Astrocyte of the hippocampus (primary cell): ENCODE results near the gene KRT5.

Source experiments
- DNase-seq: peaks from one replicate; pipeline ENCODE4 v3.0.0; 2011; ENCODE audit warnings: low read depth, low spot score

KRT5 gene

DNA sequence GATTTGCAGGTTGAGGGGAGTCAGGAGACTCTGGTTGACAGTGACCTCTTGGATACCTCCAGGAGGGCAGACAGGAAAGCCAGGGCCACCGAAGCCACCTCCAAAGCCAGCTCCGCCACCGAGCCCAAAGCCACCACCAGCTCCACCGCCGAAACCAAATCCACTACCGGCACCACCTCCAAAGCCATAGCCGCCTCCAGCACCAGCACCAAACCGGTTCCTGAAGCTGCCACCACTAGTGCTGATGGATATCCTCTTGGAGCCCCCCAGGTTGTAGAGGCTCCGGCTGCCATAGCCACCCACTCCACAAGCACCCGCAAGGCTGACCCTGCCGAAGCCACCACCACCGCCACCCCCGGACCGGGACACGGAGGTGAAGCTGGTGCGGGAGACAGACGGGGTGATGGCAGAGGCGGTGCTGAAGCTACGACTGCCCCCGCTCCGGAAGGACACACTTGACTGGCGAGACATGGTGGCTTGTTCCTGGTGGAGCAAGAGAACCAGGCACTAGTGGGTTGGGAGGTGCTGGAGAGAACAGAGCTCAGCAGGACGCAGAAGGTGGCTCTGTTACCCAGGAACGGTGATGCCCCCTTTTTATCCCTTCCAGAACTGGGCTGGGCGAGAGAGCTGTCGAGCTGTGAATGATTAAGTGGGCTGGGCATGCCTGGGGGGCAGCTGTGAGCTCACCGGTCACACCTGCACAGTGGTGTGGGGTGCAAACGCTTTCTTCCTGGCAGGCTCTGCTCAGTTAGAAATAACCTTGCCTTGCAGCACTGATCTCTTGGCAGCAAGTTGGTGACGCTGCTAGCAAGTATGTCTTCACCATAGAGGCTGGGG, at the start of gene KRT5:
Gene KRT5, minus strand, starts transcription at position 569 of the 837 bp plus-strand sequence. Its CDS starts 98 bp downstream, at position 471.
- DNase-seq: no peak

DNA sequence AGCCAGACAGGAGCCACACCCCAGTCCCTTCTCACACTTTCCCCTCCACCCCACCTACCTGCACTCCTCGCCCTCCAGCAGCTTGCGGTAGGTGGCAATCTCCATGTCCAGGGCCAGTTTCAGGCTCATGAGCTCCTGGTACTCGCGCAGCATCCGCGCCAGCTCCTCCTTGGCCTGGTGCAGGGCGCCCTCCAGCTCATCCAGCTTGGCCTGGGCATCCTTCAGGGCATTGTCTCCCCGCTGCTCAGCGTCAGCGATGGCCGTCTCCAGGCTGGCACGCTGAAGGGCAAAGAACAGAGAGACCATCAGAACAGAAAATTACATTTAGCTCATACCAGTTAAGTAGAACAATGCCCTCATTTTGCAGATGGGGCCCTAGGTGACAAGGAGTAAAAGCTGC, 47.9 kb upstream of the KRT5 start:
- DNase-seq: no peak

DNA sequence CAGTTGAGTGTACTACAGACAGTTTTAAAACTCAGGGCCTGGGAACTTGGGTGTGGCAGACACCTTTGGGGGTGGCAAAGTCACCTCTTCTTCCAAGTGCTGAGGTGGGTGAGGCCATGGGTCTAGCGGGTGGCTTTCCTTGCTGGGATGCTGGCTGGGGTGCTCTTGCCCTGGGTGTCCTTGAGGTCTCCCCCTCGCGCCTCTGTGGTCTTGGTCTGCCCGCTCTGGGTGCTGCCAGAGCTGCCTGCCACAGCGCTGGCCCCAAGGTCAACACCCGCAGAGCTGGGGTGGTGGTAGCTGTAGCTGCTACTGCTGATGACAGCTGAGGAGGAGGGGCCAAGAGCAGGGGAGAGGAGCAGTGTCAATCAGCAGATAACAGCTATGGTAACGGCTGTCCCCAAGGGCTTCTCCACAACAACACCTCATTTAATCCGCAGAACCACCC, 46.7 kb upstream of the KRT5 start:
- DNase-seq: no peak

DNA sequence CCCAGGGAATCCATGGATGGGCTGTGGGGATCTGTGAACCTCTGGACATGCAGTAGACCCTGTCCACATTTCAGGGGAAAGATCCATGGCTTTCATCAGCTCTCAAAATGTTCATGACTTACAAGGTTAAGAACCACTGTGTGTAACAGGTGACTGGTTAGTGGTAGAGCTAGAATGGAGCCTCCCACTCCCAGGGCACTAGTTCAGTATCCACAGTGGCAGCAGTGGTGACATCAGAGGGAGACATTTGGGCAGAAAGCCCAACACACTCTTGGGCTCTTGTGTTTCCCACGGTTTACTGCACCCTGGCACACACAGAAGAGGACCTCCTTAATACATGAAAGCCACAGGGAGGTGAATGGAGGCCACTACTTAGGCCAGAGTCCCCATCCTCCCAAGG, 44.4 kb upstream of the KRT5 start:
- DNase-seq: no peak

DNA sequence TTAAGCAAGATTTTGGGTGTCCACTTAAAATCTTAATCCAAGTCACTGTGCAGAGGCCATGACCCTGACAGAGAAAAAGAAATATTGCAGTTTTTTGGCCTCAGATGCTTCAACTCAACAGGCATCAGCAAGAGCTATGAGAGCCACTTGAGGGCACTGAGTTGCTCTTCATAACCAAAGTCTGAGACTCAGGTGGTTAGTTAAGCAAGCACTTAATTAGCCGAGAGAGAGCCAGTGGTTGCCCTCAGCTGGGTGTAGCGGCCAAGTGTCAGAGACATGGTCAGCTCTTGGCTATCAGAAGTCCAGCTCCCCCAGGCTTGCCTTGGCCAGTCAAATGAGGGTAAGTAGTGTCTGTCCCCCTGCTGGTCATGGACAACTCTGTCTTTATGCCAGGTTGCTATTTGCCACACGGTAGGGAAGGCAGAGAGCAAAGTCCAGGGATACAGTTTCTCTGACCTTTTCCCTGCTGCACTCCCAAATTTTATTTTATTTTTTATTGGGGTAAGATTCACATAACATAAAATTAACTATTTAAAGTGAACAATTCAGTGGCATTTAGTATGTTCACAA, 41.8 kb upstream of the KRT5 start:
- DNase-seq: peak; percentile 3

DNA sequence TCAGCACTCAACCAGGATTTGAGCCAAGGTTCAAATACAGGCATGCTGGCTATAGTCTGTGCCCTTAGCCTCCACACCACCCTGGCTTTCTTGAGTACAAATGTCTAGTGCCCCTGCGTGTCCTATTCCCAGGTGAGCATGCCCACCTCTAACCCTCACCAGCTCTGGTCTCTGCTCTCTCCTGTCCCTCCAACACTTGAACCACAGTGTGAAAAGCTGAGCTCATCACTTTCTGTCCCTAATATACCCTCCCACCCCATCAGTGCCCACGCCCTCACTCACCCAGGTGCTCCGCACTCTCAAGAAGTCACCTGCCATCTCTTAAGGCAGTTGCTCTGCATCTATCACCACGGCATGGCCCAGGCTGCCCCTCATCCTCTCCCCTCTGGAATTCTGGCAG, 39.8 kb upstream of the KRT5 start:
- DNase-seq: no peak

DNA sequence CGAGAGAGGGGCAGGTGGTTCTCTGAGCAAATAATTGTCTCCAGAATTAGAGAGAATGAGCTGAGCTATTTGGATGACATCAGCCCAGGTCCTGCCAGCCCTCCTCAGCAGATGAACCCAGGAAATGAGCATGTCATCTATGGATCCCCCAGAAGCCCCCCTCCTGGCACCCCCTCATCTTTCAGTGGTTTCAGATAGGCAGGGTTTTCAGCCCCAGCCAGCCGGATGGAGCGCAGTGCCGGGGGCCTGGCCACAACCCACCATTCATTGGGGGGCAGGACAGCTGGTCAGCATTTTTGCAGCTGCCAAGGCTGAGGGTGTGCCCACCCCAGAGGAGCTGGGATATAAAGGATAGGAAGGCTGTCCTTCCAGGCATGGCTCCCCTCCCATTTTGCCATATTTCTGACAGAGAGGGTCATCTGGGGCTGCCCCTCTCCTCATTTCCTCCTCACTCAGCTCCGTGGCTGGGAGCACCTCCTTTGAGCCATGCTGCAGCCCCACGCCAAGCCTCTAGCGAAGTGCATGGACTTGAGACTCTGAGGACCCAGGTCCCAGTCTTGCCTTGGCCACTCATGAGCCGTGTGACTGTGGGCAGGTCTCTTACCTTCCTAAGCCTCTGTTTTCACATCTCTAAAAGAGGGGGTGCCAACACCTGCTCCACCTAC, 38.7 kb upstream of the KRT5 start:
- no peak for DNase-seq

DNA sequence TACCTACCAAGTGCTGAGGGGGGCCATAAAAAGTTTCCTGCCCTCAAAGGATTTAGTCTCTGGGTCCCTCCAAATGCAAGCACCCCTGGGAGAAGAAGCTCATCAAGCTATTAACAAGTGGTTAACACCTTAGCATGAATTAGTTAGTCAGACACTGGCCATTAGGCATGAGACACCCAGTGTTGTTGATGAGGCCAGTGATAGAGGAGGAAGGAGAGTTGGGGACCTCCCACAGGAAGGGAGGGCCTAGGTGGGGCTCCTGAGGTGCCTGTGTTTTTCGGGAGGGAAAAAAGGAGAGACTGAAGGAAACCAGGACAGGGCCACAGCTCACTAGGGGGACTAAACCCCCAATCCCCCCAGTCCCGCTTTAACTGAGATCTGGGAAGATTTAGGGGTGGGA, 37.3 kb upstream of the KRT5 start:
- DNase-seq: no peak

DNA sequence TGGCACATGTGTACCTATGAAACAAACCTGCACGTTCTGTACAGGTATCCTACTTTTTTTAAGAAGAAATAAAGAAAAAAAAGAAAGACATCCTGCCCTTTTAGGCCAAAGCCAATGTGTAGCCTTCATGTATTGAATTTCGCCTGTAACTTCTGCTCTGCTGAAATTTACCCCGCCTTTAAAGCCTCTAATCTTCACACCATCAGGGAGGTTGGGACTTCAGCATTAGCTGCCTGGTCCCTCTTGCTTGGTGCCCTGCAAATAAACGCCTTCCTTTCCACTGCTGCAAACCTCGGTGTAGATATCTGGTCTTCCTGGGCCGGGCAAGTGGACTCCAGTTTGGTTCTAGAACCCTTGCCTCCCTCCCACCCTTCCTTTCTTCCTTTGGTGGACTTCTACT, 35.4 kb upstream of the KRT5 start:
- no peak for DNase-seq

DNA sequence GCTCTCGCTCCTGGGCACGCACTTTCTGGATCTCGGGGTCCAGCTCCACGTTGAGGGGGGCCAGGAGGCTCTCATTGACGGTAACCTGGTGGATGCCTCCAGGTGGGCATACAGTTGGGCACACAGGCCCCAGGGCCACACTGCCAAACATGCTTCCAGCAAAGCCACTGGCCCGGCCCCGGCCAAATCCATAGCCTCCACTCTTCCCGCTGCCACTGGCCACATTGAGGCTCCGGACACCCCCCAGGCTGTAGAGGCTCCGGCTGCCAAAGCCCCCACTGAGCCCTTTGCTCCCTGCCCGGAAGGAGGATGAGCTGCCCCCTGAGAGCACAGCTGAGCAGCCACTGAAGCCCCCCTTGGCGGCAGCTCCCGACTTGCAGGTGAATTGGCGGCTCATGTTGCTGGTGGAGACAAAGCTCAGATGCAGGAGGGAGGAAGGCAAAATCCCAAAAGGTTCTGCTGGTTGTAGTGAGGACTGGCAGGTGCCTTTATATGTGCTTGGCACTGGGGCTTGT, 32.5 kb upstream of the KRT5 start, which contains the start of gene KRT71:
Gene KRT71, minus strand, starts transcription at position 465 of the 515 bp plus-strand sequence. Its CDS starts 68 bp downstream, at position 397.
- DNase-seq: no peak

DNA sequence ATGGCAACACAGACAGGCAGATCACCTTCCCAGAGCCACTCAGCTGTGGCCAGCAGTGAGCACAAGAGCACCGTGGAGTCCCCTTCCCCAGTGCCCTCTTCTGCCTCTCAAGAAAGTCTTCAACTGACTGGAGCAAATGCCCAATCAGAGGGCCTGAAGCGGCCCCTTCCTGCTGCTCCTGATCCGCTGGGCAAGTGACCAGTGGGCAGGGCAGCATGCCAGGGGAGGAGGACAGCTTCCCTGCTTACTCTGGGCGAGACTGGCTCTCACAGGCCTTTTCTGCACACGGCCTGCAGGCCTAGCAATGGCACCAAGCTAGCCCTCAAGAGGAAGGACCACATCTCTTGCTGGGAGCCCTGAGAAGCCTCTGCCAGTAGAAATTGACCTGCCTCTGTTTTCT, 31.9 kb upstream of the KRT5 start:
- no peak for DNase-seq

DNA sequence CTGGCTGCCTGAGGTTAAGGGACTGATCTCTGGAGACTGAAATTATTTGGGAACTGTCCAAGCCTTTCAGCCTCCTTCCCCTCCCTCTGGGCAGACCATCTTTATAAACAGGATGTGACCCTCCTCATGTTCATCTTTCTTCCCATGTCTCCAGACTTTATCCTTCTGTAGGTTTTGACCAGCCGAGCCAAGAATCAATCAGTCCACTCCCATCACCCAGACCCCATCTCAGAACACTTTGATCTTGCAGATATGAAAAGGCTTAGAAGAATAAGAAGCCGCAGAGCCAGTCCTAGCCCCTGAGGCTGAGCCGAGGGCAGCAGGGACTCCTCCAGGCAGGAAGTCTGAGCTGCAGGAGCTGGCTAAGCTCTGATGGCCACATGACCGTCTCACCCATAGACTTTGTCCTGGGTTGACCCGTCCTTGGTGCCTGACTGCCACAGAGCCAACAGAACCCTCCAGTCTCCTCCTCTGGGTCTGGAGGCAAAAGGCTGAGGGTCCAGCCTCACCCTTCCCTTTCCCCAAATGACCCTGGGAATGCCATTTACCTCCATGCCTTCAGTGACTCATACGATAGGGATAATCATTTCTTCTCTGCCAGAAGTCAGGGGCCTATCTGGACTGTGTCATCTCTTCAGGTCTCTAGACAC, 31.1 kb upstream of the KRT5 start:
- DNase-seq: no peak

DNA sequence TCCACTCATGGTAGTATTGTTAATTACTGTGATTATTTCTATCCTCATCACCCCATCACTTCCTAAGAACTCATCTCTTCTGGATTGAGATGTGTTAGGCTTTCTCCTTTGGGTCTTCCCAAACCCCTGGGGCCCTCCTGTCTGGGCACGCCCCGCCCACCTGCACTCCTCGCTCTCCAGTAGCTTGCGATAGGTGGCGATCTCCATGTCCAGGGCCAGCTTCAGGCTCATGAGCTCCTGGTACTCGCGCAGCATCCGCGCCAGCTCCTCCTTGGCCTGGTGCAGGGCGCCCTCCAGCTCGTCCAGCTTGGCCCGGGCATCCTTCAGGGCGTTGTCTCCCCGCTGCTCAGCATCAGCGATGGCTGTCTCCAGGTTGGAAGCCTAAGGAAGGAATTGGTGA, 25.9 kb upstream of the KRT5 start:
- DNase-seq: no peak

DNA sequence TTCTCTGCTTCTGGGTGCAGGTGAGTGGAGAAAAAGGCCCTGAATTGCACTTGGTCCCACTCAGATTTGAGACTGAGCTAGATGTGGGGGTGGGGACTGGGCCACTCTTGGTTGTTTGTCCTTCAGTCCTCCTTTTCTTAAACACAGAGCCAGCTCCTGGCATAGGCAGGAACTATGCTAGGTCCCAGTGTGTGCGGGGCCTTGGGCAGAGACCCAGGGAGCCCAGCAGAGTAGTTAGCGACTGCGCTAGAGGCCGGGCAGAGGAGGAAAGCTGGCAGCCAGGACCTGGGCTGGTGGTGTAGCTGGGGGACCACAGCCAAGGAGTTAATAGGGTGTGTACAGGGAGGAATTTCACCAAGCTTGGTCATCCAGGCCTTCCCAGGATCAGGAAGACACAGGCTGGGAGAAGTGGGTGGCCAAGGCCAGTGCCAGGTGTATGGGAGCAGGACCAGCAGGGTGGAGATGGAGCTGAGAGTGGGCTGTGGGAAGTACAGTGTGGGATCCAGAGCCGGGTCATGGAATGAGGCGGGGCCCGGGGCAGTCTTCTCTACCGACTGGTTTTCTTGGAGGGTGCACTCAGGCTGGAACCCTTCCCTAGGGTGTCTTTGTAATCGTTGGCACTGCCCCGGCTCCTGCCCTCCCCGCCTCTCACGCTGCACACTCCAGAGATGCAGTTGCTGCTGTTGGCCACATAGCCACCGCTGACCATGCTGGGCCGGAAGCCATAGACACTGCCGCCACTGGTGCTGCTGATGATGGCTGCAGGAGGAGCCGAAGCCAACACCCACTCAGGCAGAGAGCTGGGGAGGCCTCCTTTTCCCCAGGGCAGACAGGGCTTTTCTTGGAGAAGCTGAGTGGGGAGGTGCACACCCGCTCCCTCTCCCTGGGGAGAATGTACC, 24.0 kb upstream of the KRT5 start:
- no peak for DNase-seq

DNA sequence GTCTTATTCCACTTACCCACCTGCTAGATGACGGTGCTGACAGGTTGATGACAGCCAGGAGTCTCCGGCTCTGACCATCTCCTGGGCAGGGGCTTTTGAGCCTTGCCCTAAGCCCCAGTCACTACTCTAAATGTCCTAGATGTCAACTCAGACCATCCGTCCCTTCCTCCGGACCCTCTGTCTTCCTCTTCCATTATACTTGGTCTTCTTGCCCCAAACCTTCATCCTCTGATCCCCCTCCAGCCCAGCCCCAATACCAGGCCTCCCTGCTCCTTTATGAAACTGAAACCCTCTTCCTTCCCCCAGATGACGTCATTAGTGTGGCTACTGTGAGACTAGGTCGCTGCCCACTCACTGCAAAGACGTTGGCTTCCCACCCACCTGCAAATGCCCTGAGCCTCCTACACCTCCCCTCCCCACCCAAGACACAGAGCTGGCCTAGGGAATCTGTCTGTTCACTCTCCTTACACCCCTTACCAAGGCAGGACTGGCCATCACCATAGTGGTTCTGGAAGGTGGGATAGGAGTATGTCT, 22.7 kb upstream of the KRT5 start:
- no peak for DNase-seq

DNA sequence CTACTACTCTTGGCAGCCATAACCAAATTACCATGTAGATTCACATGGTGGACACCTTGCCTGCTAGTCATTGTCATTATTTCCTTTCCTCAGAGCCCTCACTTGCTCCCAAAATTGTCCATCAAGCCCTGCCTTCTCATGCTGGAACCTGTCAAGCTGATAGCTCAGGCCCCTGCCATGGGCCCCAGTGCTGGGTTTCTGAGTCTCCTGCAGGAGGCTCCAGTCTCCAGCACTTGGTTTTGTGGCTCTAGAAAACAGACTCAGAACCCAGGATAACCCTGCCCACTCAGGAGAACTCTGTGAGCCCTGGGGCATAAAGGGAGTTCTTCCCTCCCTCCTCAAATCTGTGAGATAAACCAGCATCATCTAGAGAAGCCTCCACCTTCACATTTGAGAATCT, 22.0 kb upstream of the KRT5 start:
- DNase-seq: no peak

DNA sequence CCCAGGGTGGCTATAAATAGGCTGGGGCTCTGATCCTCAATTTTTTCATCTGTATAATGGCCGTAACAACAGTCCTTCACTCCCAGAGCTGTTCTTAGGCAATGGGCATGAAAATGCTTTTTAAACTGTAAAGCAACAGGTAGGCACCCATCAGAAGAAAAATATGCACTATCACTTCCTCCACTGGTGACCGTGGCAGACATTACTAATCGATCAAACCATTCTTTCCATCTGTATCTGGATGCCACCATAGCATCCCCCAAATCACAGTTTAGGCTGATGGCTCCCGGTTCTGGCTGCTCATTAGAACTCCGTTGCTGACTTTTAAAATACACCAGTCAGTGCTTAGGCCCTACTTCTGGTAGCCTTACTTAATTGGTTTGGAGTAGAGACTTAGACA, 21.5 kb upstream of the KRT5 start:
- DNase-seq: no peak

DNA sequence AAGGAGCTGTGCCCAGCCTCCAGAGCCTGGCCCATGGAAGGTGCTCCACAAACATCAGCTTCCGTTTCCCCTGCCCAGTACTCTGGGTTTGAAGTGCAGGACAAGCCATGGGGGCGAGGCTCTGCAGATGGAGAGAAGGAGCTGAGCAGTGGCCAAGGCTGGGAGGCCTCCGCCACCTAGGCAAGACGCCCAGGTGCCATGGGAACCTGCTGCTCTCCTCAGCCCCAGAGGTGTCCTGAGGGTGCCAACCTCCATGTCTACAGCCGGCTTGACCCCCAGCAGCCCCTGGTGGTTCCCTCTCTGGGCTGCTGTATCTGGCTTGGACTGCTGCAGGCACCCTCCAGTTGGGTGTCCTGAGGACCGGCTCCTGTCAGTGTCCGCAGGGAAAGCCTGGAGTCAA, 20.3 kb upstream of the KRT5 start:
- DNase-seq: no peak

DNA sequence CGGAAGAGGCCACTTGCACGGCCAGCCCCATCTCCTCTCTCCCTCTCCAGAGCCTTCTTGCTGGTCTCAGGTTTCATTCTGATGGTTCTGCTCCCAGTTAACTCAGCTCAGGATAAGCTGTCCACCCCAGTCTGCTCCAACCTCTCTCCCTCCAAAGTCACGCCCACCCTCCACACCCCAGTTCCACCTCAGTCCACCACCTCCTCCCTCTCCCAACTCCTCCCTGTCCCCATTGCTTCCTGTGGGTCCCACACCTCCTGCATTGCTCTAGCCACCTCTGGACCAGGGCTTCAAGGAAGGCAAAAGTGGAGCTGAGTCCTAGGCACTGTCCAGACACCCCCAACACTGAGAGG, 19.6 kb upstream of the KRT5 start:
- no peak for DNase-seq

DNA sequence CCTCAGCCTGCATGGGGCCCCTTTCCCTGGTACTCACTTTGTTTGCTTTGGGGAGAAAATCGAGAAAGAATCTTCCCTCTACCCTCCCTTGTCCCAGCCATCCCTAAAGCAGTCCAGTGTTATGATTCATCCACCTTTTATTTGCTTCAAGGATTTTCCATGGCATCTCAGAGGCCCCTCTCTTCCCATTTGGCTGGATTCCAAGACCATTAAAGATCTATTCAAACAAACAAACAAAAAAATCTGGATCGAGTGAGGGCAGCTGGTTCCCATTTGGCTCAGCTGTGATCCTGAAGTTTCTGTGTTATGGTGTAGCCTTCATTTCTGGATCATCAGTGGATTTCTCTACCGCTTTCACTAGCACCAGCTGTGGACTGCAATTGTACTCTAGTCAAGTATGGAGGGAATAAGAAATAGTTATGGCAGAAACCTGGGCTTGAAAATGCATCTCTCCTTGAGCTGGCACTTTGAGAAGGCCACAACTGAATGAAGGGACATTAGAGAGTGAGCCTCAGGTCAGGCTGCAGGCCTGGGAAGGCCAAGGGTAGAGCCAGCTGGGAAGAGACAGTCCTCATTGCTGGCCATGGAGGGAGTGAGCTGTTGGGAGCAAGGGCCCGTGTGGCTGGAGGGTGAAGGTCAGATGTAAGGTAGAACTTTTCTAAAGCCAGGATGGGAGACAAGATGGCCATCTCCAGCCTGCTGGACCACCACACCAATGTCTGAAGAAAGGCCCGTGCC, 19.1 kb upstream of the KRT5 start:
- DNase-seq: peak; percentile 68
